WTC11 (cell line): ENCODE measurements around the gene TRIM66.

Experiments
- PRRX2 ChIP-seq: fragments of 250-450 bp; sonication (Bioruptor Pico); IDR thresholded peaks from 2 replicates; pipeline ENCODE4 v1.8.0; 2021; ENCODE audit warnings: mild to moderate bottlenecking
- TF ChIP-seq, protein P1 (sequence below): sonication (generic); formaldehyde crosslinking; IDR thresholded peaks from 2 replicates; pipeline ENCODE4 v1.8.1; 2022; ENCODE audit warnings: missing genetic modification reagents, borderline replicate concordance

DNA sequence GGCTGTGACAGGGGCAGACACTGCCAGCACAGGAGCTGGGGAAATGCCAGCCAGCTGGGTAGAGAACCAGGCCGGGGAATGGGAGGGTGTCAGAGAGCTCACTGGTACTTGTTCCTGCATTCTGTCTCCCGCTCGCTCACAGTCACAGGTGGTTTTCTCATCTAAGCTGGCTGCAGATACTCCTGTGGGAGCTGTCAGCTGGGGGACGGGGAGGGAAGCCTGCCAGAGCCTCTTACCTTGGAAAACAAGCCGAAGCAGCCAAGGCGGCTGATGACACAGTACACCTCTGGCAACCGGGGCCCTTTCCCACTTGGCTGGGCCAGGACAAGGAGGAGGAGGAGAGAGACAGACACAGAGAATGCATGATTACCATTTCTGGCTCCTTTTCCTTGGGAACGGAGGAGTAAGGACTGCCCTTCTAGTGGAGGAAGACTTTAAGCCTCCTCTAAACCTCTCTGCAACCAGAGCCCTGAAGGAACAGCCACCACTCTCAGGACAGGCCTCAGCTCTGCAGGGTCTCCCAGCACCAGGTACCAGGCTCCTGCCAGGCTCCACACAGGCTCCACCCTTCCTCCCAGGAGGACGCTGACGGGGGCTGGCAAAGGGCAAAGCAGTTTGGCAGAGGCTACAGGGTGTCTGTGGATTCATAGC lies 25.2 kb upstream of the TRIM66 start:
- TF ChIP-seq, protein P1, sequence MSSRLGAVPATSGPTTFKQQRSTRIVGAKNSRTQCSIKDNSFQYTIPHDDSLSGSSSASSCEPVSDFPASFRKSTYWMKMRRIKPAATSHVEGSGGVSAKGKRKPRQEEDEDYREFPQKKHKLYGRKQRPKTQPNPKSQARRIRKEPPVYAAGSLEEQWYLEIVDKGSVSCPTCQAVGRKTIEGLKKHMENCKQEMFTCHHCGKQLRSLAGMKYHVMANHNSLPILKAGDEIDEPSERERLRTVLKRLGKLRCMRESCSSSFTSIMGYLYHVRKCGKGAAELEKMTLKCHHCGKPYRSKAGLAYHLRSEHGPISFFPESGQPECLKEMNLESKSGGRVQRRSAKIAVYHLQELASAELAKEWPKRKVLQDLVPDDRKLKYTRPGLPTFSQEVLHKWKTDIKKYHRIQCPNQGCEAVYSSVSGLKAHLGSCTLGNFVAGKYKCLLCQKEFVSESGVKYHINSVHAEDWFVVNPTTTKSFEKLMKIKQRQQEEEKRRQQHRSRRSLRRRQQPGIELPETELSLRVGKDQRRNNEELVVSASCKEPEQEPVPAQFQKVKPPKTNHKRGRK (CRISPR knock-in tag), result no peak
- TF ChIP-seq PRRX2, result no peak
